Body of pancreas (tissue), 4 donors: ENCODE measurements around the gene NKAIN2. TPM values are rescaled to one million over a fixed set of nuclear protein-coding genes. Genes with fewer than 3 reads are reported as not detected.

Experiments used
- ATAC-seq: fragments of 150-250 bp; one replicate; pipeline ENCODE4 v1.9.1; 2016
- DNase-seq, 4 donors: peaks; one replicate each; pipeline ENCODE4 v3.0.0-alpha.2; 2019
- H3K27ac ChIP-seq, 4 donors: fragments of 200-600 bp; sonication (generic); 1 replicate in 3 of 4; 2 replicates in 1 of 4; pipeline versions ENCODE4 v1.5.1 to v1.6.1; 2016 to 2019; ENCODE audit warnings: mild to moderate bottlenecking in 1 of 4, mixed read lengths in 1 of 4, moderate library complexity in 1 of 4
- H3K27me3 ChIP-seq, 2 donors: fragments of 200-600 bp; sonication (generic); one replicate each; pipeline ENCODE4 v1.6.0; 2016; ENCODE audit warnings: mild to moderate bottlenecking in 1 of 2
- H3K36me3 ChIP-seq, 2 donors: fragments of 200-600 bp; sonication (generic); replicated peaks in 1 of 2; 2 replicates each; pipeline ENCODE4 v1.5.1; 2016; ENCODE audit warnings: low read depth in 2 of 2; ENCODE audit not compliant: insufficient read depth in 1 of 2
- H3K4me1 ChIP-seq: fragments of 200-600 bp; sonication (generic); one replicate; pipeline ENCODE4 v1.6.0; 2016
- H3K4me3 ChIP-seq, 2 donors: fragments of 200-600 bp; sonication (generic); 1 replicate in 1 of 2; 2 replicates in 1 of 2; pipeline ENCODE4 v1.5.1; 2016 to 2019
- H3K9me3 ChIP-seq, 3 donors: fragments of 200-600 bp; sonication (generic); 1 replicate in 2 of 3; 2 replicates in 1 of 3; pipeline ENCODE4 v1.5.1; 2016
- CTCF ChIP-seq, 7 experiments: fragments of 450-650 bp in 4 of 7; fragments of 200-600 bp in 3 of 7; sonication (generic) in 3 of 7; IDR thresholded peaks; one replicate each; pipeline ENCODE4 v1.5.1; 2016 to 2019; ENCODE audit warnings: antibody characterized with exemption in 7 of 7
- POLR2A ChIP-seq, 3 donors: fragments of 450-650 bp; IDR thresholded peaks; one replicate each; pipeline ENCODE4 v1.6.1; 2016; ENCODE audit warnings: antibody characterized with exemption in 3 of 3, mild to moderate bottlenecking in 2 of 3
- WGBS, 2 donors: methylation state at CpG; one replicate each; pipeline ENCODE4 v1.1.5; 2017; 5-methylcytosine and 5-hydroxymethylcytosine counted together
- intact Hi-C: fragments of 100-400 bp; cut with DNase I; formaldehyde crosslinking; loops from one replicate; pipeline ENCODE4 v1.15.1; 2023
- total RNA-seq, 2 donors: library from RNA; depleted of rRNA; stranded (reverse); fragments of >200 nt; gene quantifications; one replicate each; pipeline ENCODE4 v1.1.0, GENCODE V29; 2016

The NKAIN2 gene
- total RNA-seq, 2 donors from 2014 or later, result not detected

GRCh38 chr6:124028117-124028516, 224.5 kb downstream of the NKAIN2 start:
- no peaks in the 10 kb centered on the region for H3K9me3 ChIP-seq
- H3K4me3 ChIP-seq, result no peak overlapping the region
- no peak for ATAC-seq
- no peaks in the 10 kb centered on the region for H3K4me1 ChIP-seq
- DNase-seq, result no peak
- no peaks in the 10 kb centered on the region for H3K27me3 ChIP-seq
- WGBS, 2 donors, result 78 to 89% methylated on average over 2 of the region's 2 CpGs
- TF ChIP-seq POLR2A (IDR thresholded peaks at IDR 0.05) (no peak), CTCF (IDR thresholded peaks at IDR 0.05) (no peak)
- intact Hi-C loops, result no loop called here
- no peaks in the 10 kb centered on the region for H3K36me3 ChIP-seq
- no peak overlapping the region for H3K27ac ChIP-seq

GRCh38 chr6:124029567-124029966, 225.9 kb downstream of the NKAIN2 start:
- Histone ChIP-seq H3K27ac (no peak overlapping the region), H3K9me3 (no peaks in the 10 kb centered on the region), H3K4me3 (no peak overlapping the region), H3K4me1 (no peaks in the 10 kb centered on the region), H3K36me3 (no peaks in the 10 kb centered on the region), H3K27me3 (no peaks in the 10 kb centered on the region)
- ATAC-seq (no peak), DNase-seq (no peak)
- no peak for TF ChIP-seq CTCF (IDR thresholded peaks at IDR 0.05)
- TF ChIP-seq POLR2A (IDR thresholded peaks at IDR 0.05), result no peak
- WGBS, 2 donors, result 68 to 70% methylated on average over 5 of the region's 5 CpGs
- intact Hi-C loops, result no loop called here

- H3K27ac ChIP-seq, result no peak overlapping the region
- intact Hi-C loops, result no loop called here
- H3K27me3 ChIP-seq, result no peaks in the 10 kb centered on the region
- no peaks in the 10 kb centered on the region for H3K4me1 ChIP-seq
- no peaks in the 10 kb centered on the region for H3K9me3 ChIP-seq
- no peak for ATAC-seq
- H3K36me3 ChIP-seq, result no peaks in the 10 kb centered on the region
- no peak for DNase-seq
- 63 to 72% methylated on average over 3 of the region's 3 CpGs for WGBS, 2 donors
- H3K4me3 ChIP-seq, result no peak overlapping the region
- TF ChIP-seq CTCF (IDR thresholded peaks at IDR 0.05) (no peak), POLR2A (IDR thresholded peaks at IDR 0.05) (no peak)
Observed at GRCh38 chr6:124033501-124033900, 229.8 kb downstream of the NKAIN2 start.

GRCh38 chr6:124036384-124036783, 232.7 kb downstream of the NKAIN2 start:
- no peaks in the 10 kb centered on the region for H3K36me3 ChIP-seq
- H3K27me3 ChIP-seq, result no peaks in the 10 kb centered on the region
- H3K27ac ChIP-seq, result no peak overlapping the region
- H3K4me1 ChIP-seq, result no peaks in the 10 kb centered on the region
- intact Hi-C loops, result no loop called here
- ATAC-seq (no peak), DNase-seq (no peak)
- no peak overlapping the region for H3K4me3 ChIP-seq
- no peaks in the 10 kb centered on the region for H3K9me3 ChIP-seq
- WGBS, 2 donors, result 10 to 11% methylated on average over 2 of the region's 2 CpGs
- TF ChIP-seq CTCF (IDR thresholded peaks at IDR 0.05) (no peak), POLR2A (IDR thresholded peaks at IDR 0.05) (no peak)

- no peaks in the 10 kb centered on the region for H3K4me1 ChIP-seq
- no peaks in the 10 kb centered on the region for H3K9me3 ChIP-seq
- WGBS, 2 donors, result 51 to 75% methylated on average over 2 of the region's 2 CpGs
- no peak overlapping the region for H3K4me3 ChIP-seq
- H3K27ac ChIP-seq, result no peak overlapping the region
- DNase-seq, result no peak
- no peak for TF ChIP-seq POLR2A (IDR thresholded peaks at IDR 0.05)
- no peak for TF ChIP-seq CTCF (IDR thresholded peaks at IDR 0.05)
- no peak for ATAC-seq
- intact Hi-C loops, result no loop called here
- H3K27me3 ChIP-seq, result no peaks in the 10 kb centered on the region
- H3K36me3 ChIP-seq, result no peaks in the 10 kb centered on the region
Observed at GRCh38 chr6:124040655-124041054, 237.0 kb downstream of the NKAIN2 start.
